Hepatocyte (in vitro differentiated cells): ENCODE data around the gene TRIP12.

Source experiments
- EZH2 ChIP-seq: fragments of 200-600 bp; sonication (generic); IDR thresholded peaks from 2 replicates; pipeline ENCODE4 v1.6.1; 2016; ENCODE audit warnings: antibody characterized with exemption, mild to moderate bottlenecking, borderline replicate concordance
- EZH2phosphoT487 ChIP-seq: fragments of 200-600 bp; sonication (generic); IDR thresholded peaks from one replicate; pipeline ENCODE4 v1.6.1; 2018; ENCODE audit warnings: antibody characterized with exemption, mild to moderate bottlenecking, low read depth, moderate library complexity; ENCODE audit not compliant: unreplicated experiment, severe bottlenecking
- TF ChIP-seq, protein P1 (sequence below): fragments of 200-600 bp; sonication (generic); IDR thresholded peaks from 2 replicates; pipeline ENCODE4 v1.5.1; 2016; ENCODE audit warnings: antibody characterized with exemption, mild to moderate bottlenecking; ENCODE audit not compliant: poor library complexity

DNA sequence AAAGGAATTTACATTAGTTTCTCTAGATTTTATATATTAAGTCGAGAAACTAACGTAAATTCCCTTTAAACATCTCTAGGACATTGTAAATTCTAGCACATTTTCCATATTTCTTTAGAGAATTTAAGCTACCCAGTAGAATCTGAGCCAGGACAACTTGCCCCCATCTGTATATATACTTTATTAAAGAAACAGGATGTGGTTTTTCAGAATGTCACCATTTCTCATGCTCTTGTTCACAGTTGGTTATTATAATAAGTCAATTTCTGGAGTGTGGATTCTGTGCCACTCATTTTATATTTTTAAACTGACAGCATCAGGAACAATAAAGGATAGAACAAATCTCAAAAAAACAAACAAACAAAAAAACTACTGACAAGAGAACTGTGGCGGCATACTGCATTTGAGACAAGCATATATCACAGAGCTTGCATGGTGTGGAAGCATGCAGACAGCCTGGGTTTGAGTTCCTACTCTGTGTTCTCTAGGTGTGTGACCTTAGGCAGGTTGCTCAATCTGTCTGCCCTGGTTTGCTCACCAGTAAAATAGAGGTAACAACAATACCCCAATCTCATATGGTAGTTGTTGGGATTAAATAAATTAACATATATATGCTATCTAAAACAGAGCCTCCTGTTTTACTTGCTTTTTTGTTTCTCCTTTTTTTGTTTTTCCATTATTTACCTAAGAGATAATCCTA lies 146.0 kb downstream of the TRIP12 start:
- TF ChIP-seq, protein P1, sequence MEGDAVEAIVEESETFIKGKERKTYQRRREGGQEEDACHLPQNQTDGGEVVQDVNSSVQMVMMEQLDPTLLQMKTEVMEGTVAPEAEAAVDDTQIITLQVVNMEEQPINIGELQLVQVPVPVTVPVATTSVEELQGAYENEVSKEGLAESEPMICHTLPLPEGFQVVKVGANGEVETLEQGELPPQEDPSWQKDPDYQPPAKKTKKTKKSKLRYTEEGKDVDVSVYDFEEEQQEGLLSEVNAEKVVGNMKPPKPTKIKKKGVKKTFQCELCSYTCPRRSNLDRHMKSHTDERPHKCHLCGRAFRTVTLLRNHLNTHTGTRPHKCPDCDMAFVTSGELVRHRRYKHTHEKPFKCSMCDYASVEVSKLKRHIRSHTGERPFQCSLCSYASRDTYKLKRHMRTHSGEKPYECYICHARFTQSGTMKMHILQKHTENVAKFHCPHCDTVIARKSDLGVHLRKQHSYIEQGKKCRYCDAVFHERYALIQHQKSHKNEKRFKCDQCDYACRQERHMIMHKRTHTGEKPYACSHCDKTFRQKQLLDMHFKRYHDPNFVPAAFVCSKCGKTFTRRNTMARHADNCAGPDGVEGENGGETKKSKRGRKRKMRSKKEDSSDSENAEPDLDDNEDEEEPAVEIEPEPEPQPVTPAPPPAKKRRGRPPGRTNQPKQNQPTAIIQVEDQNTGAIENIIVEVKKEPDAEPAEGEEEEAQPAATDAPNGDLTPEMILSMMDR = no peak
- TF ChIP-seq EZH2 (no peak), EZH2phosphoT487 (no peak)
